Measurements from ENCODE around the gene ISX. TPM values are rescaled to one million over a fixed set of nuclear protein-coding genes. Genes with fewer than 3 reads are reported as not detected.
"Not testable (repeated sequence)": the region's sequence is repeated elsewhere in the genome, so short reads cannot be mapped to it uniquely, and the experiment has no call there.

Gene ISX
- not detected in 2 replicates for total RNA-seq (2014; rRNA removed; shearing (Covaris generic); ENCODE audit: low replicate concordance)

- no peak for DNase-seq (ENCODE audit: low read depth)
- in situ Hi-C loops (cut with HindIII; ENCODE audit: low pct_unique_long_range_greater_than_20kb, low sequenced_read_pairs) = no loop called here
Measured at GRCh38 chr22:35065796-35066218, at the start of gene ISX. ISX (plus strand) TSS chr22:35066158; CDS start chr22:35067088, 930 bp downstream.

- in situ Hi-C loops (cut with HindIII; ENCODE audit: low pct_unique_long_range_greater_than_20kb, low sequenced_read_pairs) = no loop called here
- DNase-seq (ENCODE audit: low read depth) = no peak
Measured at GRCh38 chr22:35016909-35017308, 49.0 kb upstream of the ISX start.

GRCh38 chr22:35018995-35019394, 47.0 kb upstream of the ISX start:
- no peak for DNase-seq (ENCODE audit: low read depth)
- in situ Hi-C loops (cut with HindIII; ENCODE audit: low pct_unique_long_range_greater_than_20kb, low sequenced_read_pairs) = no loop called here

- DNase-seq (ENCODE audit: low read depth) = no peak
- in situ Hi-C loops (cut with HindIII; ENCODE audit: low pct_unique_long_range_greater_than_20kb, low sequenced_read_pairs) = no loop called here
Measured at GRCh38 chr22:35020517-35020916, 45.4 kb upstream of the ISX start.

GRCh38 chr22:35021161-35021560, 44.8 kb upstream of the ISX start:
- in situ Hi-C loops (cut with HindIII; ENCODE audit: low pct_unique_long_range_greater_than_20kb, low sequenced_read_pairs) = no loop called here
- DNase-seq (ENCODE audit: low read depth) = no peak

- in situ Hi-C loops (cut with HindIII; ENCODE audit: low pct_unique_long_range_greater_than_20kb, low sequenced_read_pairs) = no loop called here
- no peak for DNase-seq (ENCODE audit: low read depth)
Measured at GRCh38 chr22:35022291-35022690, 43.7 kb upstream of the ISX start.

GRCh38 chr22:35023692-35024363, 42.1 kb upstream of the ISX start:
- peak; percentile 35 for DNase-seq (ENCODE audit: low read depth)

GRCh38 chr22:35024364-35024692, 41.6 kb upstream of the ISX start:
- in situ Hi-C loops (cut with HindIII; ENCODE audit: low pct_unique_long_range_greater_than_20kb, low sequenced_read_pairs) = no loop called here
- DNase-seq (ENCODE audit: low read depth) = no peak

More at GRCh38 chr22:35023692-35024363, 42.1 kb upstream of the ISX start:
- in situ Hi-C loops (cut with HindIII; ENCODE audit: low pct_unique_long_range_greater_than_20kb, low sequenced_read_pairs) = no loop called here

- DNase-seq (ENCODE audit: low read depth); in situ Hi-C loops (cut with HindIII; ENCODE audit: low pct_unique_long_range_greater_than_20kb, low sequenced_read_pairs): not testable (repeated sequence)
Measured at GRCh38 chr22:35030112-35030511, 35.8 kb upstream of the ISX start.

- in situ Hi-C loops (cut with HindIII; ENCODE audit: low pct_unique_long_range_greater_than_20kb, low sequenced_read_pairs) = no loop called here
- no peak for DNase-seq (ENCODE audit: low read depth)
Measured at GRCh38 chr22:35032571-35032970, 33.4 kb upstream of the ISX start.

- DNase-seq (ENCODE audit: low read depth) = no peak
- in situ Hi-C loops (cut with HindIII; ENCODE audit: low pct_unique_long_range_greater_than_20kb, low sequenced_read_pairs) = no loop called here
Measured at GRCh38 chr22:35033635-35034296, 32.2 kb upstream of the ISX start.

GRCh38 chr22:35034963-35035362, 31.0 kb upstream of the ISX start:
- in situ Hi-C loops (cut with HindIII; ENCODE audit: low pct_unique_long_range_greater_than_20kb, low sequenced_read_pairs) = no loop called here
- no peak for DNase-seq (ENCODE audit: low read depth)

GRCh38 chr22:35037089-35037488, 28.9 kb upstream of the ISX start:
- in situ Hi-C loops (cut with HindIII; ENCODE audit: low pct_unique_long_range_greater_than_20kb, low sequenced_read_pairs) = no loop called here
- peak; percentile 10 for DNase-seq (ENCODE audit: low read depth)

GRCh38 chr22:35039625-35040024, 26.3 kb upstream of the ISX start:
- in situ Hi-C loops (cut with HindIII; ENCODE audit: low pct_unique_long_range_greater_than_20kb, low sequenced_read_pairs) = no loop called here
- DNase-seq (ENCODE audit: low read depth) = no peak

- no peak for DNase-seq (ENCODE audit: low read depth)
- in situ Hi-C loops (cut with HindIII; ENCODE audit: low pct_unique_long_range_greater_than_20kb, low sequenced_read_pairs) = no loop called here
Measured at GRCh38 chr22:35043252-35043933, 22.6 kb upstream of the ISX start.

GRCh38 chr22:35043934-35044319, 22.0 kb upstream of the ISX start:
- in situ Hi-C loops (cut with HindIII; ENCODE audit: low pct_unique_long_range_greater_than_20kb, low sequenced_read_pairs) = no loop called here

GRCh38 chr22:35044607-35045390, 21.2 kb upstream of the ISX start:
- in situ Hi-C loops (cut with HindIII; ENCODE audit: low pct_unique_long_range_greater_than_20kb, low sequenced_read_pairs) = no loop called here
- no peak for DNase-seq (ENCODE audit: low read depth)

More at GRCh38 chr22:35043934-35044319, 22.0 kb upstream of the ISX start:
- DNase-seq (ENCODE audit: low read depth) = no peak

- in situ Hi-C loops (cut with HindIII; ENCODE audit: low pct_unique_long_range_greater_than_20kb, low sequenced_read_pairs) = no loop called here
- no peak for DNase-seq (ENCODE audit: low read depth)
Measured at GRCh38 chr22:35045451-35045850, 20.5 kb upstream of the ISX start.
